Cerebellar cortex (tissue), 1 donor: ENCODE data around the gene OR52R1.
"Not testable (repeated sequence)": the region's sequence is repeated elsewhere in the genome, so short reads cannot be mapped to it uniquely, and the experiment has no call there.

Source experiments
- DNase-seq: peaks from one replicate; pipeline ENCODE4 v3.0.0-alpha.2; 2015; ENCODE audit warnings: low spot score

The OR52R1 gene

DNA sequence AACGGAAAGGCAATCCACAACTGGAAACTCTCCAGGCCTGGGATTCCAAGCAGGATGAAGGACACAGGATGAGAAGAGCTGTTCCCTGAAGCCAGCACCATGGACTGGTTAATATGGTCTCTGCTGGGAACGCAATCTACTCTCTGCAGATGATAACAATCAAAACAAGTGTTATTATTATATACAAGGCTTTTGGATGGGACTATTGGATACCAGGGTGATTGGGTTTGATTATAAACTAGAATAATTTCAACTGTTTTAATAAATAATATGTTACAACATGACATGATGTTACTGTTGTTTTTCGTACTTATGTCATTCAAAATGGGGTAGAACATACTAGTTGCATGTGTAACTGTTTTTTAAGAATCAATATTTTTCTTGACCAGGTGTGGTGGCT lies at the start of gene OR52R1:
Gene OR52R1 (minus strand): TSS at position 101 of the 400 bp plus-strand sequence. CDS start 0 bp downstream, at position 101.
- no peak for DNase-seq

DNA sequence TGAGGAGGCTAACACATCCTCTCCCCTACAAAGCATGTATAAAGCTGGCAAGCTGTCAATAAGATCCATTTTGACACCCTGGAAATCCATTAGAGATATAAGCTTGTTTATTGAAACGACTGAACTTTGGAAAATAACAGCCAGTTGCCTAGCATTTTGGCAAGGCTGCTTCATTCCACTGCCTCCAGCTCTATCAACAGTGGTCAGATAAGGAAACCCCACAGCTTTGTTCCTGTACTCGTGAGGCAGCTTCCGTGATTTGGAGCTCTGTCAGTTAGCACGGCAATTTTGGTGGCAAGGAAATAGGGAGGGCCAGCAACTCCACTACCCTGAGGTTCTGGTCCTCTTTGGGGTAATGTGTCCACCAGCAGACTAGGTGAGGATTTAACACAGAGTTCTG lies 46.9 kb upstream of the OR52R1 start:
- DNase-seq = no peak

DNA sequence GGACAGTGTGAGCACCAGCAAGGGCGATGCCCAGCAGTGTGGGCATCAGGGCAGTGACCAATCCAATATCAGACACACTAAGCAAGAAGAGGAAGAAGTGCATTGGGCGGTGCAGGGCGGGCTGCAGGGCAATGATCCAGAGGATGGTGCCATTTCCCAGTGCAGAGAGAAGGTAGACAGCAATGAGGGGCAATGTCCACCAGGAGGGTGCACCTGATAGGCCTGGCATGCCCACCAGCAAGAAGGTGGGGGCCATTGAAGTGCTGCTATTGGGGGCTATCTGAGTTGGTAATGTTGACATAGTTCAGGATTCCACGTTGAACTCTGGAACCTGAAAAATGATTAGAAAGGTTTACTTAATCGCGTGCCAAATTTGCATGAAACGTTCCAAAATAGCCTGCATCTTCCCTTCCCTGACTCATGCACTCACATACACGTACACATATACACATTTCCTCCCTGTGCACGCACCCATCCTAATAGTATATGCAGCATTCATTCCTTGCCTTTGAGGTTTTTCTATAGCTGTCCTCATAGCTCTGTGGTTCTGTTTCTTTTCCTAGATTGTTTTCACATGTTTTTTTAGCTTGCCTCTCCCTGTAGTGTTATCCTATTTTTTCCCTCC lies 44.8 kb upstream of the OR52R1 start, which contains the start of gene OR51S1:
Gene OR51S1 (minus strand): TSS at position 301 of the 625 bp plus-strand sequence. CDS start 0 bp downstream, at position 301.
- DNase-seq = no peak

DNA sequence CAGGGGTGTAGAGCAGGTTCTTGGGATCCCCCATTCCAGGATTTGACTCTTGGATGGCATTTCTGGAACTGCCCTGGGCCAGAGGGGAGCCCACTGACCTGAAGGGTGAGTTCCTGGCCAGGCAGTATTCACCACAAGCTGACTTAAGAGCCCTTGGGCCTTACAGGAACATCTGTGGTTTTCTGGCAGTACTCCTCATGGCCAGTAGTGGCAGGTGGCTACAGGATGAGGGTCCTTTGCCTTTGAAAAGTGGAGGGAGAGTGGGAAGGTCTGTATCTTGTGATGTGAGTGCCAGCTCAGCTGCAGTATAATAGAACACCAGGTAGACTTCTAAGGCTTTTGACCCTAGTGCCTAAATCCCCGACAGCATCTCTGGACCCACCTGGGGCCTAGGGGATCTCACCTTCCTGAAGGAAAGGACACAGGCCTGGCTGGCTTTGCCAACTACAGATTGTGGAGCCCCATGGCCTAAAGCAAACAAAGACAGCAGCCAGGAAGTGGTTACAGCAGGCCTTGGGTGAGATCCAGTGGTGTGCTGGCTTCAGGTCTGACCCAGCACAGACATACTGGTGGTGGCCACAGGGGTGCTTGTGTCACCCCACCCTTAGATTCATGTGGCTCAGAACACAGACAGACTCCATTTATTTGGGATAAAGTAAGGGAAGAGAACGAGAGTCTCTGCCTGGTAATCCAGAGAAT lies 35.8 kb upstream of the OR52R1 start:
- no peak for DNase-seq

DNA sequence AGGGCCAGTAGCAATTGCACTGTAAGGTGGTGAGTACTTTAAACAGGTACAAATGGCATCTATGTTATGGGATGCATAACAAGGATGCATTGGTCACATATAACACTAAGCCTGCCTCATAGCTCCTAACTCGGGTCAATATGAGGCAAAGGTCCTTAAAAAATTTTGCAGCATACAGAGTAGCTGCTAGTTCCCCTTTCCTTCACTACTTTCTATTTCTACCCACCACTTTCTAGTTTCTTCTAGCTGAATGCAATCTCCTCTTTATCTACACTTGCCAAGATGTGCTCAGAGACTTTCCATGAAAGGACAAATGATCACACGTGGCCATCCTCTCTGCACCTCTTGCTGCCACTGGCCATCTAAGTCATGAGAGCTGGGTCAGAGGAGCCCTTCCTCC lies 26.7 kb upstream of the OR52R1 start:
- no peak for DNase-seq

DNA sequence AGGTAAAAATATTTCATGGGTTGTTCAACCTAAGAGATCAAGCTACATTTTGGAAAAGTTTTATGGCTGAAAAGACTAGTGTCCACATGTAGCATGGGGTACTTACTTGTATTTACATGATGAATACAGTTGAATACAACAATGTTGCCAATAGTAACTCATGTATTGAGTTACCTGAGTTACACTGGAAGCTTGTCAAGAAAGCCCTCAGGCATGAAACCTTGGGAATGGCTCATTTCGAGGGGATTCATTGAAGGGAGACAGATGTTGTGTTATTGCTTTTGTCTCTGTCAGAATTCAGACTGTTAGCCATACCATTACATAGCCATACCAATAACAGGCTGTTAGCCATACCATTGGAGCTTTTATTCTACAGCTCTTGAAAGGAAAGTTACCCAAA lies 26.2 kb upstream of the OR52R1 start:
- no peak for DNase-seq

DNA sequence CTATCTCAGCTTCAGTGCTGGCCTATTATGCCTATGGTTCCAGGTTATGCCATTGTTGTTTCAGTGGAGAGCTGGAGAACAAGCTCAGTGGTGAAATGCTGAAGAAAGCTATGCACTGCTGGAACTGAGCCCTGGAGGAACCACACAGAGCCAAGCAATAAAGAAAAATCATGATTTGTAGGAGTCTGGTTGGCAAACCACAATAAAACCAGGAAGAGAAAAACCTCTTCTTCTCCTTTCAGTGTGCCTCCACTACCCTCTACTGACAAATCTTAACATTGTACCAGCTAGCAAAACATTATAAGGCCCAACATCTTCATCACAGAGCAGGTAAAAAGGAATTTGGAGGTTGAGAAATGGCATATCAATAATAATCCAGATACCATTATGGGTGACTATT lies 22.2 kb upstream of the OR52R1 start:
- no peak for DNase-seq

DNA sequence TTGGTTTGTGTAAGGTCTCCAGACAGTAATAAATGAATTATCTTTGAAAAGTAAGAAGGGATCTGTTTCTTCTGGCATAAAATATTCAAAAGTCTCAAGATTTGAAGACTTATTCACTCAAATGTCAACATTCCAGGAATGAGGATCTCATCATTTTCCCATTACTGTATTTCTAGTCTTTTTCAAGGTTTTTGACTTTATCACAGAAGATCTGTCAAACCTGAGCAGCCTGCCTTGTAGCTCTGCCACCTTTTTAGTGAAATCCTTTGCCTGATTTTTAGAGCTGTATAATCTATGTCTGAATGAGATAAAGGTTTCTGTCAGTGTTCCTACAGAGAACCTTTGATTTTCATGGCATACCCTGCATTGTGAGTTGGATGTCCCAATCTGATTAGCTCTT lies 21.0 kb upstream of the OR52R1 start:
- DNase-seq = no peak

DNA sequence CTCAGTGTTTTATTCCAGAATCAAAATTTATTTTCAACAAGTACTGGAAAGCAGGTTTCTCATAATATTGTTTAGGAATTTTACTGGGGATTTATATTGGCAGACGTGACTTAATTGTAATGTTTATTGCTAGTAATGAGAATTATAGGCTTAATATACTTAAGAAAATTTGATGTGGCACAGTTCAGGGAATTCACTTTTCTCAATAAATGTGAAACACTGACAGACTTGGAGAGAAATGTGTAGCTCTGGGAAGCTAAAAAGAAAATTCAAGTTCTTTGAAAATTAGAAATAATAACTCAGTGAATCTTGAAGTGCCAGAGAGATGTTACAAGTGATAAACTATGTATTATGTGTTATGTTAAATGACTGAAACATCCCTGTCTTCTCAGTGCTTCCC lies 16.8 kb upstream of the OR52R1 start, which contains the start of gene OR51F2:
Gene OR51F2 (plus strand): TSS at position 301 of the 400 bp plus-strand sequence. CDS start 101 bp downstream, outside the sequence.
- no peak for DNase-seq

DNA sequence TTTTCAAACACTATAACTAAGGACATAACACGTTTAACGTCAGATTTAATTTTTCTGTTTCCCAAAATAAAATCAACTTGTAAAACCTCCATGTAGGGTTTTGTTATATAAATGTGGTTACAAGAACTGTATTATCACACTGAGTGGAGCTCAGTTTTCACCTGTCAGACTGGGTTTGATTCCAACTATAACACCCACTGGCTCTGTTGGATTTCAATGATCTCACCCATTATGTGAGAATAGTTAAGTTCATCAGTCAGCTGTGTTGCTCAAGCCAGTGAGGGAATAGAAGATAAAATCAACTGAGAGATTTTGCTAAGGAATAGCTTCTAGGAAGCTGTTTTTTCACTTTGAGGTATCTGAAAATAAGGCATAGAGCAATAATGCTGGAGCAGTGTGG lies 5.1 kb upstream of the OR52R1 start:
- DNase-seq = no peak

DNA sequence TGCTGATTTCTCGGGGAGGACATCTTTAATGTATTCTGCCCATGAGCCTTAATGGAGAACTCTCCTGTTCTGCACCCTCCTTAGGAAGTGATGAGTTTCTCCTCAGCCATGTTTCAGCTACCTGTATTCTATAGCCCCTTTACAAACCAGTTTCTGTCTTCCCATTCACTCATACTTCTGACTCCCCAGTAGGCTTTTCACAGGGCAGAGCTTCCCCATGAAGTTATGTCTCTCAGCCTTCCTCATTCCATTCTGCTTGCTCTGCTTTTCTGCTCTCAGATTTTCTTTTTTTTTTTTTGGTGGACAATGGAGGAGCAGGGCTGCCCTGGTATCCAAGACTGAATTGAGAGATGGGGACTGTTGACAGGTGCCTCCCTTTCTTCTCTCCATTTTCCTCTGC lies 4.3 kb upstream of the OR52R1 start:
- DNase-seq = no peak

DNA sequence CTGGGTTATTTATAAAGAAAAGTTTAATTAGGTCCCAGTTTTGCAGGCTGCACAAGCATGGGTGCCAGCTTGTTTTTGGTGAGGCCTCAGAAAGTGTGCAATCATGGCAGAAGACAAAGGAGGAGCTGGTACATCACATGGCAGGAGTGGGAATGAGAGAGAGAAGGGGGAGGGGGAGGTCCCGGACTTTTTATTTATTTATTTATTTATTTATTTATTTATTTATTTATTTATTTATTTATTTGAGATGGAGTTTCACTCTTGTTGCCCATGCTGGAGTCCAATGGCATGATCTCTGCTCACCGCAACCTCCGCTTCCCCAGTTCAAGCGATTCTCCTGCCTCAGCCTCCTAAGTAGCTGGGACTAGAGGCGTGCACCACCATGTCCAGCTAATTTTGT lies 2.9 kb downstream of the OR52R1 start:
- DNase-seq = not testable (repeated sequence)

DNA sequence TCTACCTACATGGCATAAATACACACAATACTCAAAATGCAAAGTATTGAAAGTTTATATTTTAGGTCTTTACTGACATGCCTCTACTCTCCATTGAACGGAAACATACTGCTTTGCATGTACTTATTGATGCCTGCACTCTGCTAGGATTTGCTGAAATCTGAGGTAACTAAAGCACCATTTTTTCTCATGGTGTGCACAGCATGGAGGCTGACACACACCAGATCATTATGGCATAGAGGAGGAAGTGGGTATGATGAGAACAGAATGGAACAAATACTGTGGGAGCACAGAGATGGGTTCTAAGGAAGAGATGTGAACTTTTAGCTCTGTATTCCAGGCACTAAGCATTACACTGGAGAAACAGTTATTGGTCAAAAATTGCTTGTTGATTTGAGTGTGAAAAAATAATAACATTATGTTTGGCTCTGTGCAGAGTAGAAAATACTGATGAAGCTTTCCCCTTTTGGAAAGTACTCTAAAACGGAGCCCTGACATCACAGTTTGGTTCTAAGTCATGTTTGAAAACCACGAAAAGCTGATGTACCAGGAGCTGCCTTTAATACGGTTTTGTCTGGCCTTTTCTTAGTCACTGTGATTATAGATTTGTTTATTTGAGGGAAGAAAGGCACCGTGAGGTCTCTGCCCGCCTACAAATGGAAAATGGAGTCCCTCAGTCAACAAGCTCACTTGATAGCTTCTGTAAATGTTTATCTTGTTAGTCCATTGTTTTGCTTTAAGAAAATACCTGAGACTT lies 5.6 kb downstream of the OR52R1 start:
- no peak for DNase-seq

DNA sequence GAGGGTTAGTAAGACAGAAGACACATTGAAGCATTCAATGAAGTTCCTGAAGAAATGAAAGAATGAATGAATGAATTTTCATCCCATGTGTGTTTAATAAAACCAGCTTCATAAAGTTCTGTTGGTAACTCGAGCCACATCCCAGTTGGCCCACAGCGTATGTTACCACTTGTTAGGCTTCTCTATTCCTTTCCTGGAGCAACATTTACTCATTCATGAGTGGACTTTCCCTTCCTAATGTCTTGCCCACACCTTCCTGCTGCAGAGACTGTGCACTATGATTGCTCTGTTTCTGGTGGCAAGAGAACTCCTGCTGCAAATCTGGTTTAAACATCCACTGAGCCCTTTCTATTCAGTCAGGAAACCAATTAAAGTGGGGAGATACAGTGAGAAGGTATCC lies 7.0 kb downstream of the OR52R1 start:
- no peak for DNase-seq

DNA sequence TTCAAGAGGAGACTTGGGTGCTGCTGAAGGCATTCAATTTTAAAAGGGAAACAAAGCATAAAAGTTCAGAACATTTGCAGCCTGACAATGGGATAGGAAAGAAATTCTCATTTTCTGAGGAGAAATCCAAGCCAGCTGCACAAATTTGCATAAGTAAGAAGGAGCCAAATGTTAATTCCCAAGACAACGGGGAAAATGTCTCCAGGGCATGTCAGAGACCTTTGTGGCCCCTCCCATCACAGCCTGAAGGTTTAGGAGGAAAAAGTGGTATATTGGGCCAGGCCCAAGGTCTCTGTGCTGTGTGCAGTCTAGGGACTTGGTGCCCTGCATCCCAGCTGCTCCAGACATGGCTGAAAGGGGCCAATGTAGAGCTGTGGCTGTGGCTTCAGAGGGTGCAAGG lies 21.7 kb downstream of the OR52R1 start:
- no peak for DNase-seq

DNA sequence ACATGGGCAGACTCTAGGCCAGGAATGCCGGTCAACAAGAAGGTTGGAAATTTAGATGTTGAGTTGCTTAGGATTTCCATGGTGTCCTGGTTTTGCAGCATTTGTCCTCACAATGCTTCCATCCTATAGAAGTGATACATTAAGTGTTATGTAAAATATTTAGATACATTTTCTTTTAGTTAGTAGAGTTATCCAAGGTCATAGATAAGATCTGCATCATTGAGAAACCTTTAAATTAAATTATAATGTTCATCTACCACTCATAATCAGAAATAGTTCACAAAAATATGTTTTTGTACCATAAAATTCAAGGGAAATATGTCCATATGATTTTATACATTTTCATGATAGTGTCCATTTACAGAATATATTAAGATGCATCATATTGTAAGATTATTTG lies 34.3 kb downstream of the OR52R1 start, which contains the start of gene OR51F1:
Gene OR51F1 (minus strand): TSS at position 101 of the 400 bp plus-strand sequence. CDS start 0 bp downstream, at position 101.
- DNase-seq = no peak

DNA sequence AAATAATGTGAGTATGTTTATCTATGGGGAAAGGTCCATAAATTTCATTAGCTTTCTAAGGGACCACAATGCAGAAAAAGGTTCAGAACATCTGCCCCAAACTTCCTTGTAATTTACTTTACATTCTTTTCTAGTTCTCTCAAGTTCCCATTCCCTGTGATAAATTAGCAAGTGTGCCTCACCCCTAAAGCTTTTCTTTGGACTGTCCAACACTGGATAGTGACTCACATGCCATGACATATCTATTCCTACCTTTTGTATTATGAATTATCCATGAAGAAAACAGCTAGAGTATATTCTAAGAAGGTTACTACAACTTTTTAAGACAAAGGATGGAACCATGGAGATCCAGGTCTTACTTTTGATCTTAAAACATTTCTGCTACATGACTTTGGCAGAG lies 36.1 kb downstream of the OR52R1 start:
- no peak for DNase-seq

DNA sequence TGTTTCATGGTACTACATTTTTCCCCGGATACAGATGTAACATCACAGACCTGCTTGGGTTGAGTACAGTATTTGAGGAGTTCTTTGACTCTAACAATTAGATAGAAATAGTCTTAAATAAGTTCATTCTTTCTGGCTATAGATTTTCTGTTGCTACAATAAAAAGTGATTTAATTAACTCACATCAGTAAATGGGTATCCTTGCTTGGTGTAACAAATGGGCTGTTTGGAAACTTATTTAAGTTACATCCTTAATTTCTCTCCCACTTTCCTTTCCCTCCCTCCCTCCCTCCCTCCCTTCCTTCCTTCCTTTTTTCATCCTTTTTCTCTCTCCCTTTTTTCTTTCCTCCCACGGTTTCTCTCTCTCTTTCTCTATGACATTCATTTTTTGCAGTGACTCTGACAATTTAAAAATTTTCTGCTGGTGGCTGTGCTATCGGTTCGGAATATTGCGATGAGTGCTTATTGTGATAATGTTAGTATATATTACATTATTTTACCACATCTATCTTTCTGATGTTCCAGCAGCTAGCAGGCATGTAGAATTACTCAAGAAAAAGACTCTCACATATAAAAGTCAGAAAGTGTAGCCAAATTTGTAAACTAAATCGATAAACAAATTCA lies 37.6 kb downstream of the OR52R1 start:
- no peak for DNase-seq

DNA sequence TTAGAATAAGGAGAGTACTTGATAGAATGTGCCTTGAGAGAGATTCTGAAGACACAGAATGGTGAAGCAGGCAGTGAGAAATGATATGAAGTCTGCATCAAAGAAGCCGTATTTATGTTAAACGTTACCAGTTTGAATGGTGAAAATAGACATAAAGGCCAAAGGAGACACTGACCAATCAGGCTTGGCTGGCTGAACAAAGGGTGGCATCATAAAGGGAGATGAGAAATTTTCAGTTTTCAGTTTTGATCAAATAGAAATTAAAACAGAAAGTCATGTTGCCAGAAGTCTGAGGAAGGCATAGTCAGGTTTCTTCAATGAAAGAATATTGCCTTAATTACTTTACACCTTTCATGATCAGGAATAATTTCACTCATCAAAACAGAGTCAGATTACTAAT lies 41.1 kb downstream of the OR52R1 start:
- DNase-seq = no peak
